Fibroblast of the conjunctiva (primary cell): ENCODE results near the gene ESPN.

Experiments
- DNase-seq: peaks from one replicate; pipeline ENCODE4 v3.0.0-alpha.2; 2010; ENCODE audit warnings: low read depth

The ESPN gene

GRCh38 chr1:6499296-6499695 is 74.7 kb downstream of the ESPN start:
- DNase-seq, result no peak

- DNase-seq, result peak; percentile 29
Measured at GRCh38 chr1:6500544-6501278, 76.1 kb downstream of the ESPN start.

GRCh38 chr1:6501279-6501813 is 76.8 kb downstream of the ESPN start:
- no peak for DNase-seq

GRCh38 chr1:6502000-6502891 is 77.7 kb downstream of the ESPN start:
- no peak for DNase-seq

GRCh38 chr1:6503884-6504602 is 79.5 kb downstream of the ESPN start:
- DNase-seq, result no peak

- DNase-seq, result no peak
Measured at GRCh38 chr1:6504887-6505286, 80.3 kb downstream of the ESPN start.

- no peak for DNase-seq
Measured at GRCh38 chr1:6505367-6506209, 81.0 kb downstream of the ESPN start.

- DNase-seq, result no peak
Measured at GRCh38 chr1:6506210-6507036, 81.8 kb downstream of the ESPN start.

- no peak for DNase-seq
Measured at GRCh38 chr1:6507037-6507428, 82.5 kb downstream of the ESPN start.

- no peak for DNase-seq
Measured at GRCh38 chr1:6507461-6507911, 82.9 kb downstream of the ESPN start.

- DNase-seq, result no peak
Measured at GRCh38 chr1:6508154-6508815, 83.7 kb downstream of the ESPN start.

- DNase-seq, result no peak
Measured at GRCh38 chr1:6508816-6509189, 84.2 kb downstream of the ESPN start.

GRCh38 chr1:6509220-6509918 is 84.8 kb downstream of the ESPN start:
- DNase-seq, result no peak

GRCh38 chr1:6509919-6510291 is 85.3 kb downstream of the ESPN start:
- DNase-seq, result no peak

- DNase-seq, result no peak
Measured at GRCh38 chr1:6510493-6510892, 85.9 kb downstream of the ESPN start.
